ENCODE measurements around the gene BAG3.

- TF ChIP-seq, protein P1, sequence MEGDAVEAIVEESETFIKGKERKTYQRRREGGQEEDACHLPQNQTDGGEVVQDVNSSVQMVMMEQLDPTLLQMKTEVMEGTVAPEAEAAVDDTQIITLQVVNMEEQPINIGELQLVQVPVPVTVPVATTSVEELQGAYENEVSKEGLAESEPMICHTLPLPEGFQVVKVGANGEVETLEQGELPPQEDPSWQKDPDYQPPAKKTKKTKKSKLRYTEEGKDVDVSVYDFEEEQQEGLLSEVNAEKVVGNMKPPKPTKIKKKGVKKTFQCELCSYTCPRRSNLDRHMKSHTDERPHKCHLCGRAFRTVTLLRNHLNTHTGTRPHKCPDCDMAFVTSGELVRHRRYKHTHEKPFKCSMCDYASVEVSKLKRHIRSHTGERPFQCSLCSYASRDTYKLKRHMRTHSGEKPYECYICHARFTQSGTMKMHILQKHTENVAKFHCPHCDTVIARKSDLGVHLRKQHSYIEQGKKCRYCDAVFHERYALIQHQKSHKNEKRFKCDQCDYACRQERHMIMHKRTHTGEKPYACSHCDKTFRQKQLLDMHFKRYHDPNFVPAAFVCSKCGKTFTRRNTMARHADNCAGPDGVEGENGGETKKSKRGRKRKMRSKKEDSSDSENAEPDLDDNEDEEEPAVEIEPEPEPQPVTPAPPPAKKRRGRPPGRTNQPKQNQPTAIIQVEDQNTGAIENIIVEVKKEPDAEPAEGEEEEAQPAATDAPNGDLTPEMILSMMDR (IDR thresholded peaks at IDR 0.05; ENCODE audit: low read depth, low read length) = no peak
- TF ChIP-seq POLR2A (IDR thresholded peaks at IDR 0.05; ENCODE audit: extremely low read depth, insufficient read length) = no peak
Measured at GRCh38 chr10:119609516-119609915, 41.7 kb upstream of the BAG3 start.

Data from NB4 (cell line).